Measurements from ENCODE around the gene MTUS2.

- TF ChIP-seq POLR2A (IDR thresholded peaks at IDR 0.05): no peak
- TF ChIP-seq CTCF (IDR thresholded peaks at IDR 0.05 in 4 of 5, conservative IDR thresholded peaks at IDR 0.05 in 1 of 5): no peak
These were observed 451.5 kb downstream of the MTUS2 start for GRCh38 chr13:29271606-29272005.

All from gastrocnemius medialis (tissue), 4 donors.